HEK293 (cell line): Measurements from ENCODE around the gene GPX4.

ENCODE experiments used
- HOXA7 ChIP-seq: sonication (generic); formaldehyde crosslinking; IDR thresholded peaks from 2 replicates; pipeline ENCODE4 v1.8.1; 2022; ENCODE audit warnings: missing genetic modification reagents, borderline replicate concordance
- SP2 ChIP-seq: fragments of 450-650 bp; formaldehyde crosslinking; IDR thresholded peaks from 2 replicates; pipeline ENCODE4 v1.5.1; 2016; ENCODE audit warnings: missing biosample characterization, missing genetic modification characterization
- SP3 ChIP-seq: fragments of 450-650 bp; formaldehyde crosslinking; IDR thresholded peaks from 2 replicates; pipeline ENCODE4 v1.5.1; 2016; ENCODE audit warnings: missing biosample characterization, missing genetic modification characterization
- WT1 ChIP-seq: fragments of 450-650 bp; formaldehyde crosslinking; IDR thresholded peaks from 2 replicates; pipeline ENCODE4 v1.5.1; 2016; ENCODE audit warnings: missing biosample characterization, missing genetic modification characterization
- ZNF10 ChIP-seq: fragments of 450-650 bp; formaldehyde crosslinking; IDR thresholded peaks from 2 replicates; pipeline ENCODE4 v1.5.1; 2017; ENCODE audit warnings: missing biosample characterization, missing genetic modification characterization
- ZNF184 ChIP-seq: fragments of 450-650 bp; IDR thresholded peaks from 2 replicates; pipeline ENCODE4 v1.5.1; 2018; ENCODE audit warnings: missing biosample characterization, mild to moderate bottlenecking, missing genetic modification characterization
- ZNF223 ChIP-seq: fragments of 450-650 bp; formaldehyde crosslinking; IDR thresholded peaks from 2 replicates; pipeline ENCODE4 v1.5.1; 2016; ENCODE audit warnings: missing biosample characterization, missing genetic modification characterization
- ZNF302 ChIP-seq: fragments of 450-650 bp; formaldehyde crosslinking; IDR thresholded peaks from 2 replicates; pipeline ENCODE4 v1.5.1; 2016; ENCODE audit warnings: missing biosample characterization, missing genetic modification characterization, low read depth
- ZNF391 ChIP-seq: fragments of 450-650 bp; formaldehyde crosslinking; IDR thresholded peaks from 2 replicates; pipeline ENCODE4 v1.5.1; 2016; ENCODE audit warnings: low read depth, missing biosample characterization, missing genetic modification characterization, borderline replicate concordance
- ZNF394 ChIP-seq: fragments of 450-650 bp; formaldehyde crosslinking; IDR thresholded peaks from 2 replicates; pipeline ENCODE4 v1.5.1; 2016; ENCODE audit warnings: missing biosample characterization, missing genetic modification characterization, mild to moderate bottlenecking, moderate library complexity, borderline replicate concordance
- ZNF416 ChIP-seq: fragments of 450-650 bp; formaldehyde crosslinking; IDR thresholded peaks from 2 replicates; pipeline ENCODE4 v1.5.1; 2016; ENCODE audit warnings: missing biosample characterization, missing genetic modification characterization
- ZNF433 ChIP-seq: fragments of 450-650 bp; formaldehyde crosslinking; IDR thresholded peaks from 2 replicates; pipeline ENCODE4 v1.5.1; 2016; ENCODE audit warnings: missing biosample characterization, missing genetic modification characterization, low read depth
- ZNF521 ChIP-seq: fragments of 450-650 bp; formaldehyde crosslinking; IDR thresholded peaks from 2 replicates; pipeline ENCODE4 v1.5.1; 2017; ENCODE audit warnings: missing biosample characterization, mild to moderate bottlenecking, missing genetic modification characterization
- ZNF529 ChIP-seq: fragments of 450-650 bp; formaldehyde crosslinking; IDR thresholded peaks from 2 replicates; pipeline ENCODE4 v1.5.1; 2017; ENCODE audit warnings: missing genetic modification characterization, missing biosample characterization; ENCODE audit not compliant: insufficient replicate concordance
- ZNF549 ChIP-seq: fragments of 450-650 bp; IDR thresholded peaks from 2 replicates; pipeline ENCODE4 v1.5.1; 2018; ENCODE audit warnings: missing biosample characterization, missing genetic modification characterization, mild to moderate bottlenecking, inconsistent platforms, moderate library complexity
- ZNF558 ChIP-seq: fragments of 450-650 bp; formaldehyde crosslinking; IDR thresholded peaks from 2 replicates; pipeline ENCODE4 v1.5.1; 2016; ENCODE audit warnings: missing biosample characterization, missing genetic modification characterization
- ZNF560 ChIP-seq: fragments of 450-650 bp; formaldehyde crosslinking; IDR thresholded peaks from 2 replicates; pipeline ENCODE4 v1.5.1; 2017; ENCODE audit warnings: missing biosample characterization, missing genetic modification characterization, borderline replicate concordance
- ZNF561 ChIP-seq: fragments of 450-650 bp; IDR thresholded peaks from 2 replicates; pipeline ENCODE4 v1.5.1; 2018; ENCODE audit warnings: missing biosample characterization, missing genetic modification characterization, borderline replicate concordance
- ZNF571 ChIP-seq: fragments of 450-650 bp; formaldehyde crosslinking; IDR thresholded peaks from 2 replicates; pipeline ENCODE4 v1.5.0; 2017; ENCODE audit warnings: missing biosample characterization, missing genetic modification characterization
- ZNF610 ChIP-seq: fragments of 450-650 bp; formaldehyde crosslinking; IDR thresholded peaks from 2 replicates; pipeline ENCODE4 v1.5.1; 2016; ENCODE audit warnings: missing biosample characterization, missing genetic modification characterization, borderline replicate concordance
- ZNF624 ChIP-seq: fragments of 450-650 bp; formaldehyde crosslinking; IDR thresholded peaks from 2 replicates; pipeline ENCODE4 v1.5.1; 2017; ENCODE audit warnings: missing biosample characterization, missing genetic modification characterization
- ZNF626 ChIP-seq: fragments of 450-650 bp; sonication (Bioruptor Pico); formaldehyde crosslinking; IDR thresholded peaks from 2 replicates; pipeline ENCODE4 v1.5.1; 2018; ENCODE audit warnings: missing biosample characterization, missing genetic modification characterization, inconsistent platforms
- ZNF677 ChIP-seq: fragments of 450-650 bp; IDR thresholded peaks from 2 replicates; pipeline ENCODE4 v1.5.0; 2018; ENCODE audit warnings: missing biosample characterization, mild to moderate bottlenecking, missing genetic modification characterization, moderate library complexity
- ZNF701 ChIP-seq: fragments of 450-650 bp; formaldehyde crosslinking; IDR thresholded peaks from 2 replicates; pipeline ENCODE4 v1.5.1; 2016; ENCODE audit warnings: missing biosample characterization, missing genetic modification characterization
- TF ChIP-seq, protein P1 (sequence below): fragments of 450-650 bp; formaldehyde crosslinking; IDR thresholded peaks from 2 replicates; pipeline ENCODE4 v1.5.1; 2016; ENCODE audit warnings: missing biosample characterization, missing genetic modification characterization
- TF ChIP-seq, protein P2 (sequence below): fragments of 450-650 bp; IDR thresholded peaks from 2 replicates; pipeline ENCODE4 v1.5.1; 2018; ENCODE audit warnings: missing biosample characterization, mild to moderate bottlenecking, missing genetic modification characterization
- TF ChIP-seq, protein P3 (sequence below): sonication (generic); formaldehyde crosslinking; IDR thresholded peaks from 2 replicates; pipeline ENCODE4 v1.8.1; 2022; ENCODE audit warnings: mild to moderate bottlenecking, moderate library complexity, missing genetic modification reagents
- TF ChIP-seq, protein P4 (sequence below): fragments of 450-650 bp; formaldehyde crosslinking; IDR thresholded peaks from 2 replicates; pipeline ENCODE4 v1.5.1; 2016; ENCODE audit warnings: missing biosample characterization, missing genetic modification characterization
- TF ChIP-seq, protein P5 (sequence below): fragments of 450-650 bp; formaldehyde crosslinking; IDR thresholded peaks from 2 replicates; pipeline ENCODE4; 2016; ENCODE audit warnings: missing biosample characterization, missing genetic modification characterization
- TF ChIP-seq, protein P6 (sequence below): fragments of 450-650 bp; formaldehyde crosslinking; IDR thresholded peaks from 2 replicates; pipeline ENCODE4 v1.5.1; 2017; ENCODE audit warnings: missing biosample characterization, mild to moderate bottlenecking, missing genetic modification characterization, moderate library complexity
- TF ChIP-seq, protein P7 (sequence below): fragments of 450-650 bp; formaldehyde crosslinking; IDR thresholded peaks from 2 replicates; pipeline ENCODE4 v1.5.1; 2016; ENCODE audit warnings: missing biosample characterization, missing genetic modification characterization

The GPX4 gene

DNA sequence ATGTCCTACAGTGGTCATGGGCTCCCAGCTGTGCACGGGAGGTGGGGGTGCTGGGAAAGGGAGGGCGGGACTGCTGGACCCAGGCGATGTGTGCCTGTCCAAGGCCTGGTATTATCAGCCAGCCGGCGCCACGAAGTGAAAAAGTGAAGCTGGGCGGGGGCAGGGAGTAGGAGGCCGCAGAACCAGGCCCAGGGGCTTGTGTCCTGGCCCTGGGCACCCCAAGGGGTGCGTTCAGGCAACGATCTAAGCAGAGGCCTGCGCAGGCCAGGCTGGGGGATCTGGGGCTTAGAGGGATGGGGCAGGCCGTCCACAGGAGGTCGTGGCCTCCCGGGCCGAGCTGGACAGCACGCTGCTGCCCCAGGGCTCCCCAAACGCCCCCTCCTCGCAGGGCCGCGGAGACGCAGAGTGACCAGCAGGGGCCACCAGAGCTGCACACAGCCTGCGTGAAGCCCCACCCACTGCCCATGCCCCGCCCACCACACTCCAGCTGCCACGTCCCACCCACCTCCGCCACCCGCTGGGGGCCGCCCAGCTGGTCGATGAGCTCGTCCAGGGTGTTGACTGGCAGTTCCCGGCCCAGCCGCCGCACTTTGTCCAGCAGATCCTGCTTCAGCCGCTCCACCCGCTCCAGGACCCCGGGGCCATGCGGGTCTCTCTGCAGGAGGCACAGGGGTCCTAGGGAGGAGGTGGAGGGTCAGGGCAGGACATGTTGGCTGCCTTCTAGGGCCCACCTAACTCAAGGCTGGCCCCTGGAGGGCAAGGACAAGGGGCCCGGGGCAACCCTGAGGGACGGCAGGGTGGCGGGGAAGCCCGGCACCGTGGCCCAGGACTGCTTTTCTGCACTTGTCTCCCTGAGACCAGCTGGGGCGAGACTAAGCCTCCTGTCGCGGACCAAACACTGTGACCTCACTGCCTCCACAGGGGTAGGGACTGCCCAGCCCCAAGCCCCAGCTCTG lies 9.5 kb downstream of the GPX4 start (continued):
- TF ChIP-seq, protein P1, sequence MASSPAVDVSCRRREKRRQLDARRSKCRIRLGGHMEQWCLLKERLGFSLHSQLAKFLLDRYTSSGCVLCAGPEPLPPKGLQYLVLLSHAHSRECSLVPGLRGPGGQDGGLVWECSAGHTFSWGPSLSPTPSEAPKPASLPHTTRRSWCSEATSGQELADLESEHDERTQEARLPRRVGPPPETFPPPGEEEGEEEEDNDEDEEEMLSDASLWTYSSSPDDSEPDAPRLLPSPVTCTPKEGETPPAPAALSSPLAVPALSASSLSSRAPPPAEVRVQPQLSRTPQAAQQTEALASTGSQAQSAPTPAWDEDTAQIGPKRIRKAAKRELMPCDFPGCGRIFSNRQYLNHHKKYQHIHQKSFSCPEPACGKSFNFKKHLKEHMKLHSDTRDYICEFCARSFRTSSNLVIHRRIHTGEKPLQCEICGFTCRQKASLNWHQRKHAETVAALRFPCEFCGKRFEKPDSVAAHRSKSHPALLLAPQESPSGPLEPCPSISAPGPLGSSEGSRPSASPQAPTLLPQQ (tag by site-specific recombination), result 0 out of 2 replicates have a peak, but pooled peaks have one; percentile 42
- TF ChIP-seq ZNF560 (no peak), ZNF529 (tag by site-specific recombination) (no peak), ZNF677 (tag by site-specific recombination) (no peak), ZNF610 (no peak), ZNF184 (no peak), ZNF561 (tag by site-specific recombination) (peak; percentile 72; the same call in 1 of the 2 replicates), ZNF558 (no peak), ZNF10 (tag by site-specific recombination) (no peak), ZNF394 (tag by site-specific recombination) (no peak), SP3 (tag by site-specific recombination) (peak; percentile 90), ZNF701 (tag by site-specific recombination) (no peak), ZNF521 (no peak), HOXA7 (no peak), ZNF302 (no peak), ZNF416 (tag by site-specific recombination) (no peak), SP2 (tag by site-specific recombination) (peak; percentile 90), ZNF626 (tag by site-specific recombination) (no peak), ZNF433 (no peak), ZNF624 (no peak), ZNF571 (tag by site-specific recombination) (no peak), WT1 (tag by site-specific recombination) (no peak), ZNF391 (tag by site-specific recombination) (no peak), ZNF223 (tag by site-specific recombination) (no peak), ZNF549 (tag by site-specific recombination) (no peak)
- TF ChIP-seq, protein P2, sequence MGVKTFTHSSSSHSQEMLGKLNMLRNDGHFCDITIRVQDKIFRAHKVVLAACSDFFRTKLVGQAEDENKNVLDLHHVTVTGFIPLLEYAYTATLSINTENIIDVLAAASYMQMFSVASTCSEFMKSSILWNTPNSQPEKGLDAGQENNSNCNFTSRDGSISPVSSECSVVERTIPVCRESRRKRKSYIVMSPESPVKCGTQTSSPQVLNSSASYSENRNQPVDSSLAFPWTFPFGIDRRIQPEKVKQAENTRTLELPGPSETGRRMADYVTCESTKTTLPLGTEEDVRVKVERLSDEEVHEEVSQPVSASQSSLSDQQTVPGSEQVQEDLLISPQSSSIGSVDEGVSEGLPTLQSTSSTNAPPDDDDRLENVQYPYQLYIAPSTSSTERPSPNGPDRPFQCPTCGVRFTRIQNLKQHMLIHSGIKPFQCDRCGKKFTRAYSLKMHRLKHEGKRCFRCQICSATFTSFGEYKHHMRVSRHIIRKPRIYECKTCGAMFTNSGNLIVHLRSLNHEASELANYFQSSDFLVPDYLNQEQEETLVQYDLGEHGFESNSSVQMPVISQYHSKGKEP (tag by site-specific recombination), result no peak
- TF ChIP-seq, protein P3, sequence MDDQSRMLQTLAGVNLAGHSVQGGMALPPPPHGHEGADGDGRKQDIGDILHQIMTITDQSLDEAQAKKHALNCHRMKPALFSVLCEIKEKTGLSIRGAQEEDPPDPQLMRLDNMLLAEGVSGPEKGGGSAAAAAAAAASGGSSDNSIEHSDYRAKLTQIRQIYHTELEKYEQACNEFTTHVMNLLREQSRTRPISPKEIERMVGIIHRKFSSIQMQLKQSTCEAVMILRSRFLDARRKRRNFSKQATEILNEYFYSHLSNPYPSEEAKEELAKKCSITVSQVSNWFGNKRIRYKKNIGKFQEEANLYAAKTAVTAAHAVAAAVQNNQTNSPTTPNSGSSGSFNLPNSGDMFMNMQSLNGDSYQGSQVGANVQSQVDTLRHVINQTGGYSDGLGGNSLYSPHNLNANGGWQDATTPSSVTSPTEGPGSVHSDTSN (CRISPR knock-in tag), result no peak
- TF ChIP-seq, protein P4, sequence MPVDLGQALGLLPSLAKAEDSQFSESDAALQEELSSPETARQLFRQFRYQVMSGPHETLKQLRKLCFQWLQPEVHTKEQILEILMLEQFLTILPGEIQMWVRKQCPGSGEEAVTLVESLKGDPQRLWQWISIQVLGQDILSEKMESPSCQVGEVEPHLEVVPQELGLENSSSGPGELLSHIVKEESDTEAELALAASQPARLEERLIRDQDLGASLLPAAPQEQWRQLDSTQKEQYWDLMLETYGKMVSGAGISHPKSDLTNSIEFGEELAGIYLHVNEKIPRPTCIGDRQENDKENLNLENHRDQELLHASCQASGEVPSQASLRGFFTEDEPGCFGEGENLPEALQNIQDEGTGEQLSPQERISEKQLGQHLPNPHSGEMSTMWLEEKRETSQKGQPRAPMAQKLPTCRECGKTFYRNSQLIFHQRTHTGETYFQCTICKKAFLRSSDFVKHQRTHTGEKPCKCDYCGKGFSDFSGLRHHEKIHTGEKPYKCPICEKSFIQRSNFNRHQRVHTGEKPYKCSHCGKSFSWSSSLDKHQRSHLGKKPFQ (tag by site-specific recombination), result no peak
- TF ChIP-seq, protein P5, sequence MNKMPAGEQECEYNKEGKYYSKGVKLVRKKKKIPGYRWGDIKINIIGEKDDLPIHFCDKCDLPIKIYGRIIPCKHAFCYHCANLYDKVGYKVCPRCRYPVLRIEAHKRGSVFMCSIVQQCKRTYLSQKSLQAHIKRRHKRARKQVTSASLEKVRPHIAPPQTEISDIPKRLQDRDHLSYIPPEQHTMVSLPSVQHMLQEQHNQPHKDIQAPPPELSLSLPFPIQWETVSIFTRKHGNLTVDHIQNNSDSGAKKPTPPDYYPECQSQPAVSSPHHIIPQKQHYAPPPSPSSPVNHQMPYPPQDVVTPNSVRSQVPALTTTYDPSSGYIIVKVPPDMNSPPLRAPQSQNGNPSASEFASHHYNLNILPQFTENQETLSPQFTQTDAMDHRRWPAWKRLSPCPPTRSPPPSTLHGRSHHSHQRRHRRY (tag by site-specific recombination), result no peak
- TF ChIP-seq, protein P6, sequence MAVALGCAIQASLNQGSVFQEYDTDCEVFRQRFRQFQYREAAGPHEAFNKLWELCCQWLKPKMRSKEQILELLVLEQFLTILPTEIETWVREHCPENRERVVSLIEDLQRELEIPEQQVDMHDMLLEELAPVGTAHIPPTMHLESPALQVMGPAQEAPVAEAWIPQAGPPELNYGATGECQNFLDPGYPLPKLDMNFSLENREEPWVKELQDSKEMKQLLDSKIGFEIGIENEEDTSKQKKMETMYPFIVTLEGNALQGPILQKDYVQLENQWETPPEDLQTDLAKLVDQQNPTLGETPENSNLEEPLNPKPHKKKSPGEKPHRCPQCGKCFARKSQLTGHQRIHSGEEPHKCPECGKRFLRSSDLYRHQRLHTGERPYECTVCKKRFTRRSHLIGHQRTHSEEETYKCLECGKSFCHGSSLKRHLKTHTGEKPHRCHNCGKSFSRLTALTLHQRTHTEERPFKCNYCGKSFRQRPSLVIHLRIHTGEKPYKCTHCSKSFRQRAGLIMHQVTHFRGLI (tag by site-specific recombination), result 0 out of 2 replicates have a peak, but pooled peaks have one; percentile 17
- TF ChIP-seq, protein P7, sequence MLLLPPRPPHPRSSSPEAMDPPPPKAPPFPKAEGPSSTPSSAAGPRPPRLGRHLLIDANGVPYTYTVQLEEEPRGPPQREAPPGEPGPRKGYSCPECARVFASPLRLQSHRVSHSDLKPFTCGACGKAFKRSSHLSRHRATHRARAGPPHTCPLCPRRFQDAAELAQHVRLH (tag by site-specific recombination), result no peak
